Stimulated activated CD8-positive, alpha-beta memory T cell treated with anti-CD3 and anti-CD28 coated beads, Interleukin-7, amount 100 ng/mL, for 1 hour (primary cell): ENCODE results near the gene CLDN20.

Experiments used
- DNase-seq, 2 donors: peaks; one replicate each; pipeline ENCODE4 v3.0.0-alpha.2; 2020; ENCODE audit warnings: low read depth in 2 of 2

Gene CLDN20

GRCh38 chr6:155269765-155270164 is 6.0 kb downstream of the CLDN20 start:
- no peak for DNase-seq

- no peak for DNase-seq
Measured at GRCh38 chr6:155270561-155271091, 6.8 kb downstream of the CLDN20 start.

- no peak for DNase-seq
Measured at GRCh38 chr6:155271145-155271544, 7.3 kb downstream of the CLDN20 start.

- no peak for DNase-seq
Measured at GRCh38 chr6:155272353-155273232, 8.8 kb downstream of the CLDN20 start.

- DNase-seq: no peak
Measured at GRCh38 chr6:155273431-155273830, 9.6 kb downstream of the CLDN20 start.

- DNase-seq: no peak
Measured at GRCh38 chr6:155274106-155274505, 10.3 kb downstream of the CLDN20 start.

GRCh38 chr6:155274533-155274932 is 10.7 kb downstream of the CLDN20 start:
- no peak for DNase-seq

GRCh38 chr6:155275808-155276480 is 12.1 kb downstream of the CLDN20 start:
- DNase-seq: no peak

GRCh38 chr6:155276638-155277037 is 12.8 kb downstream of the CLDN20 start:
- DNase-seq: no peak

- no peak for DNase-seq
Measured at GRCh38 chr6:155278319-155279049, 14.7 kb downstream of the CLDN20 start.

- DNase-seq: no peak
Measured at GRCh38 chr6:155284775-155285174, 21.0 kb downstream of the CLDN20 start.

- DNase-seq: no peak
Measured at GRCh38 chr6:155287762-155288161, 23.9 kb downstream of the CLDN20 start.

- no peak for DNase-seq
Measured at GRCh38 chr6:155290491-155290890, 26.7 kb downstream of the CLDN20 start.

GRCh38 chr6:155291291-155291690 is 27.5 kb downstream of the CLDN20 start:
- DNase-seq: no peak

GRCh38 chr6:155292711-155293110 is 28.9 kb downstream of the CLDN20 start:
- DNase-seq: no peak

- DNase-seq: no peak
Measured at GRCh38 chr6:155297669-155298068, 33.9 kb downstream of the CLDN20 start.

GRCh38 chr6:155301867-155302266 is 38.1 kb downstream of the CLDN20 start:
- DNase-seq: no peak

- DNase-seq: no peak
Measured at GRCh38 chr6:155303361-155303870, 39.6 kb downstream of the CLDN20 start.

- no peak for DNase-seq
Measured at GRCh38 chr6:155306958-155307357, 43.1 kb downstream of the CLDN20 start.

GRCh38 chr6:155309150-155309549 is 45.3 kb downstream of the CLDN20 start:
- no peak for DNase-seq

- DNase-seq: no peak
Measured at GRCh38 chr6:155310596-155310995, 46.8 kb downstream of the CLDN20 start.

GRCh38 chr6:155311086-155311485 is 47.3 kb downstream of the CLDN20 start:
- DNase-seq: no peak
